ENCODE results near the gene EXD3. TPM values are rescaled to one million over a fixed set of nuclear protein-coding genes. Genes with fewer than 3 reads are reported as not detected.

Gene EXD3
- total and polyA plus RNA-seq, 9 of the 15 experiments (the other 6 are each of a cell fraction or from before 2014, with no cell fraction given): 0.29 to 12.5 (median 3.9) TPM

DNA sequence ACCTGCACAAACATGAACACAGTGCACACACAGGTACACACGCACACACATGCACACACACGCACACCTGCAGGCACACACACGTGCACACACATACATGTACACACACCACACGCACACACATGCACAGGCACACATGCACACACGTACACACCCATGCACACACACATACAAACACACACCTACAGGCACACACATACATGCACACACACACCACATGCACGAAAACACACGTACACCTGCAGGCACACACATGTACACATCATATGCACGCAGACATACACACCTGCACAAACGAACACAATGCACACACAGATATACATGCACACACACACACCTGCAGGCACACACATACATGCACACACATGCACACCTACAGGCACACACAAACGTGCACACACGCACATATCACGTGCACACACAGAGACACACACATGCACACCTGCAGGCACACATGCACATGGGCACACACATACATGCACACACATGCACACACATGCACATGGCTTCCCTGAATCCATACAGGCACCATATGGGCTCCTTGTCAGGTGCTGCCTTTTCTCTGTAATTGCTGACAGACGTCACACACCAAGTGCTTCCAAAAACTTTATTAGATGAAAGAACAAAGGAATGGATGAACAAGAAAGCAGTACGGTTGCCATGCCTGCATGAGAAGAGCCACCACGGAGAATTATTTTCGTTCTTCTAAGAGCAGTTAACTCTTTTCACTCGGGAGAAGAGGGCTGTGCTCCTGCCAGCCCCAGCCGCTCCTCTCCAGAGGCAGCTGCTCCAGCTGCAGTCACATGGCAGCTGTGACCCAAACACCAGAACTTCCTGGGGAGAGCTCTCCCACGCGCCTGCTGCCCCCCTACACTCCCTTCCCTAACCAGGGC lies 57.2 kb downstream of the EXD3 start (continued):
- TF ChIP-seq ZBTB40 (IDR thresholded peaks at IDR 0.05): peak; percentile 83
- TF ChIP-seq ZBTB40 (CRISPR knock-in tag; IDR thresholded peaks at IDR 0.05): peak; percentile 92
- TF ChIP-seq ARID2 (IDR thresholded peaks at IDR 0.05): peak; percentile 54; the same call in 1 of the 2 replicates
- no peak for TF ChIP-seq NR4A1 (CRISPR knock-in tag; IDR thresholded peaks at IDR 0.05)
- TF ChIP-seq NR4A1 (tag; IDR thresholded peaks at IDR 0.05): no peak
- peak; percentile 51 for TF ChIP-seq POLR2B (IDR thresholded peaks at IDR 0.05; ENCODE audit: low read depth, partially characterized antibody)
- TF ChIP-seq THRB (CRISPR knock-in tag; conservative IDR thresholded peaks at IDR 0.05): 0 out of 2 replicates have a peak, but pooled peaks have one; percentile 41
- TF ChIP-seq STAT5A (IDR thresholded peaks at IDR 0.05; ENCODE audit: borderline replicate concordance, low read length): 0 out of 2 replicates have a peak, but pooled peaks have one; percentile 22
- peak; percentile 88; the same call in 1 of the 2 replicates for TF ChIP-seq TARDBP (IDR thresholded peaks at IDR 0.05)
- peak; percentile 56 for TF ChIP-seq PHF20 (IDR thresholded peaks at IDR 0.05; ENCODE audit: partially characterized antibody)
- TF ChIP-seq TSC22D4 (tag; IDR thresholded peaks at IDR 0.05): 0 out of 2 replicates have a peak, but pooled peaks have one; percentile 29
- TF ChIP-seq TAF7 (tag; IDR thresholded peaks at IDR 0.05): no peak
- 0 out of 2 replicates have a peak, but pooled peaks have one; percentile 20 for TF ChIP-seq POLR2A (conservative IDR thresholded peaks at IDR 0.05)
- TF ChIP-seq CBFA2T3 (IDR thresholded peaks at IDR 0.05): peak; percentile 7; the same call in 1 of the 2 replicates
- TF ChIP-seq ZNF124 (CRISPR knock-in tag; IDR thresholded peaks at IDR 0.05): no peak
- TF ChIP-seq, protein P1, sequence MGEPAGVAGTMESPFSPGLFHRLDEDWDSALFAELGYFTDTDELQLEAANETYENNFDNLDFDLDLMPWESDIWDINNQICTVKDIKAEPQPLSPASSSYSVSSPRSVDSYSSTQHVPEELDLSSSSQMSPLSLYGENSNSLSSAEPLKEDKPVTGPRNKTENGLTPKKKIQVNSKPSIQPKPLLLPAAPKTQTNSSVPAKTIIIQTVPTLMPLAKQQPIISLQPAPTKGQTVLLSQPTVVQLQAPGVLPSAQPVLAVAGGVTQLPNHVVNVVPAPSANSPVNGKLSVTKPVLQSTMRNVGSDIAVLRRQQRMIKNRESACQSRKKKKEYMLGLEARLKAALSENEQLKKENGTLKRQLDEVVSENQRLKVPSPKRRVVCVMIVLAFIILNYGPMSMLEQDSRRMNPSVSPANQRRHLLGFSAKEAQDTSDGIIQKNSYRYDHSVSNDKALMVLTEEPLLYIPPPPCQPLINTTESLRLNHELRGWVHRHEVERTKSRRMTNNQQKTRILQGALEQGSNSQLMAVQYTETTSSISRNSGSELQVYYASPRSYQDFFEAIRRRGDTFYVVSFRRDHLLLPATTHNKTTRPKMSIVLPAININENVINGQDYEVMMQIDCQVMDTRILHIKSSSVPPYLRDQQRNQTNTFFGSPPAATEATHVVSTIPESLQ (CRISPR knock-in tag; IDR thresholded peaks at IDR 0.05): no peak
- no peak for TF ChIP-seq FUS (optimal IDR thresholded peaks at IDR 0.05; ENCODE audit: low read depth, low read length)
